GM23338 (cell line): ENCODE results near the gene RBP4. TPM values are rescaled to one million over a fixed set of nuclear protein-coding genes. Genes with fewer than 3 reads are reported as not detected.

Experiments
- ATAC-seq: fragments of 200-7000 bp; cut with Tn5 transposase; 3 replicates; pipeline ENCODE4 v1.9.1; 2020
- DNase-seq: peaks from one replicate; pipeline ENCODE4 v3.0.0-alpha.2; 2015; ENCODE audit warnings: low spot score
- H2AFZ ChIP-seq: fragments of 200-600 bp; sonication (generic); 2 replicates; pipeline ENCODE4 v1.8.0; 2016; ENCODE audit warnings: antibody characterized with exemption, mild to moderate bottlenecking, moderate library complexity
- H3F3A ChIP-seq: fragments of 200-600 bp; sonication (generic); replicated peaks from 2 replicates; pipeline ENCODE4 v1.8.0; 2017; ENCODE audit warnings: antibody characterized with exemption, mixed run types, low read depth
- H3K27ac ChIP-seq: fragments of 200-600 bp; sonication (generic); 2 replicates; pipeline ENCODE4 v1.6.1; 2016; ENCODE audit warnings: low read depth
- H3K27me3 ChIP-seq: fragments of 200-600 bp; sonication (generic); 2 replicates; pipeline ENCODE4 v1.8.0; 2016; ENCODE audit warnings: mild to moderate bottlenecking, mixed run types, moderate library complexity; ENCODE audit not compliant: insufficient read depth
- H3K36me3 ChIP-seq: fragments of 200-600 bp; sonication (generic); 2 replicates; pipeline ENCODE4 v1.8.0; 2016; ENCODE audit warnings: mild to moderate bottlenecking; ENCODE audit not compliant: insufficient read depth
- H3K4me1 ChIP-seq: fragments of 200-600 bp; sonication (generic); 2 replicates; pipeline ENCODE4 v1.8.0; 2016; ENCODE audit warnings: mild to moderate bottlenecking, moderate library complexity; ENCODE audit not compliant: insufficient read depth
- H3K4me2 ChIP-seq: fragments of 200-600 bp; sonication (generic); 2 replicates; pipeline ENCODE4 v1.7.1; 2017; ENCODE audit warnings: mixed run types
- H3K4me3 ChIP-seq: fragments of 200-600 bp; sonication (generic); 2 replicates; pipeline ENCODE4 v1.6.1; 2016; ENCODE audit warnings: mixed run types
- H3K79me2 ChIP-seq: fragments of 200-600 bp; sonication (generic); replicated peaks from 2 replicates; pipeline ENCODE4 v1.8.0; 2017; ENCODE audit warnings: mild to moderate bottlenecking; ENCODE audit not compliant: insufficient read depth
- H3K9me2 ChIP-seq: fragments of 200-600 bp; sonication (generic); 2 replicates; pipeline ENCODE4 v1.8.0; 2017; ENCODE audit not compliant: insufficient read depth
- H4K20me1 ChIP-seq: fragments of 200-600 bp; sonication (generic); replicated peaks from 2 replicates; pipeline ENCODE4 v1.8.0; 2017; ENCODE audit warnings: mild to moderate bottlenecking; ENCODE audit not compliant: insufficient read depth
- H3K27ac Mint-ChIP-seq: 2 replicates; pipeline ENCODE4 v1.8.0; 2020; ENCODE audit warnings: inconsistent platforms, mild to moderate bottlenecking, moderate library complexity, mixed read lengths
- H3K27me3 Mint-ChIP-seq: 3 replicates; pipeline ENCODE4 v1.8.0; 2022; ENCODE audit warnings: low read depth, mild to moderate bottlenecking, moderate library complexity, mixed read lengths, inconsistent platforms; ENCODE audit not compliant: insufficient read depth, poor library complexity
- H3K36me3 Mint-ChIP-seq: 3 replicates; pipeline ENCODE4 v1.8.0; 2021; ENCODE audit warnings: low read depth, mild to moderate bottlenecking, inconsistent platforms, moderate library complexity, mixed read lengths
- H3K4me1 Mint-ChIP-seq: 3 replicates; pipeline ENCODE4 v1.8.0; 2020; ENCODE audit warnings: mild to moderate bottlenecking, inconsistent platforms, mixed read lengths
- H3K4me3 Mint-ChIP-seq: 3 replicates; pipeline ENCODE4 v1.8.0; 2021; ENCODE audit warnings: moderate library complexity, mild to moderate bottlenecking, inconsistent platforms, mixed read lengths
- H3K9me3 Mint-ChIP-seq: 3 replicates; pipeline ENCODE4 v1.8.0; 2020; ENCODE audit warnings: moderate library complexity, mild to moderate bottlenecking, inconsistent platforms, mixed read lengths
- CREB1 ChIP-seq: fragments of 250-450 bp; sonication (Bioruptor Pico); IDR thresholded peaks from 2 replicates; pipeline ENCODE4 v1.5.0; 2020; ENCODE audit warnings: low read depth, mild to moderate bottlenecking, moderate library complexity
- ETS1 ChIP-seq: IDR thresholded peaks from 2 replicates; pipeline ENCODE4 v1.6.1; 2016; ENCODE audit warnings: antibody characterized with exemption
- EZH2 ChIP-seq: fragments of 200-600 bp; sonication (generic); IDR thresholded peaks from one replicate; pipeline ENCODE4 v1.8.0; 2017; ENCODE audit warnings: antibody characterized with exemption, mild to moderate bottlenecking, low read depth; ENCODE audit not compliant: unreplicated experiment
- EZH2phosphoT487 ChIP-seq: fragments of 200-600 bp; sonication (generic); IDR thresholded peaks from one replicate; pipeline ENCODE4 v1.8.1; 2018; ENCODE audit warnings: antibody characterized with exemption; ENCODE audit not compliant: unreplicated experiment
- JUNB ChIP-seq: IDR thresholded peaks from one replicate; pipeline ENCODE4 v1.6.1; 2016; ENCODE audit warnings: antibody characterized with exemption; ENCODE audit not compliant: unreplicated experiment
- NANOG ChIP-seq: IDR thresholded peaks from 2 replicates; pipeline ENCODE4 v1.6.1; 2016; ENCODE audit warnings: antibody characterized with exemption, borderline replicate concordance
- POLR2AphosphoS5 ChIP-seq: IDR thresholded peaks from 2 replicates; pipeline ENCODE4 v1.6.1; 2016; ENCODE audit warnings: antibody characterized with exemption, low read depth
- REST ChIP-seq: IDR thresholded peaks from one replicate; pipeline ENCODE4 v1.6.1; 2018; ENCODE audit warnings: antibody characterized with exemption; ENCODE audit not compliant: unreplicated experiment
- STAT1 ChIP-seq: IDR thresholded peaks from one replicate; pipeline ENCODE4 v1.6.1; 2016; ENCODE audit warnings: antibody characterized with exemption; ENCODE audit not compliant: unreplicated experiment
- ZNF114 ChIP-seq: fragments of 250-450 bp; sonication (Bioruptor Pico); IDR thresholded peaks from 2 replicates; pipeline ENCODE4 v1.5.0; 2020; ENCODE audit warnings: mild to moderate bottlenecking, moderate library complexity
- ZNF331 ChIP-seq: fragments of 250-450 bp; sonication (Bioruptor Pico); IDR thresholded peaks from 2 replicates; pipeline ENCODE4 v1.5.0; 2020; ENCODE audit warnings: low read depth, mild to moderate bottlenecking, moderate library complexity
- ZNF462 ChIP-seq: fragments of 250-450 bp; sonication (Bioruptor Pico); IDR thresholded peaks from 2 replicates; pipeline ENCODE4 v1.5.0; 2020; ENCODE audit warnings: mild to moderate bottlenecking, moderate library complexity
- polyA plus RNA-seq: library from polyadenylated mRNA; unstranded; fragments of >200 nt; fragmentation: Nextera tagmentation; extraction: Ambion mirVana; gene quantifications from 2 replicates; pipeline ENCODE4 v1.2.1, GENCODE V29; 2016
- total RNA-seq: library from RNA; depleted of rRNA; stranded (reverse); fragments of >200 nt; shearing (Covaris generic); gene quantifications from 2 replicates; pipeline ENCODE4 v1.2.3, GENCODE V29; 2014

The RBP4 gene
- total and polyA plus RNA-seq, 2 experiments from 2014 or later: 0.79 to 1.0 TPM

- no peak overlapping the region for H3K4me3 Mint-ChIP-seq
- TF ChIP-seq ZNF331 (CRISPR knock-in tag): no peak
- no peak for TF ChIP-seq POLR2AphosphoS5
- H3K27me3 Mint-ChIP-seq: peaks cover 11% of the 10 kb centered on the region
- no peaks in the 10 kb centered on the region for H3K9me2 ChIP-seq
- peaks cover 3% of the 10 kb centered on the region; the same call in 1 of the 3 replicates for H3K9me3 Mint-ChIP-seq
- H3K4me1 Mint-ChIP-seq: peaks cover 9% of the 10 kb centered on the region; the same call in 2 of the 3 replicates
- no peak overlapping the region for H3K4me2 ChIP-seq
- ATAC-seq (no peak), DNase-seq (no peak)
- H3K4me1 ChIP-seq: 0 out of 2 replicates have a peak, but pooled peaks cover 2% of the 10 kb centered on the region
- H3K36me3 ChIP-seq: no peaks in the 10 kb centered on the region
- no peaks in the 10 kb centered on the region for H4K20me1 ChIP-seq
- no peaks in the 10 kb centered on the region for H3F3A ChIP-seq
- no peaks in the 10 kb centered on the region for H3K79me2 ChIP-seq
- no peak overlapping the region for H3K27ac Mint-ChIP-seq
- no peaks in the 10 kb centered on the region for H3K36me3 Mint-ChIP-seq
- no peak overlapping the region for H3K4me3 ChIP-seq
- peaks cover 23% of the 10 kb centered on the region for H3K27me3 ChIP-seq
- H2AFZ ChIP-seq: no peak overlapping the region
- H3K27ac ChIP-seq: no peak overlapping the region
These were observed 40.5 kb downstream of the RBP4 start for GRCh38 chr10:93560541-93560940.

- H3K4me1 Mint-ChIP-seq: peaks cover 17% of the 10 kb centered on the region
- Histone ChIP-seq H3K9me2 (no peaks in the 10 kb centered on the region), H3K4me2 (no peak overlapping the region), H3K4me1 (peaks cover 8% of the 10 kb centered on the region; the same call in 1 of the 2 replicates), H2AFZ (no peak overlapping the region), H3K4me3 (no peak overlapping the region), H3F3A (no peaks in the 10 kb centered on the region), H3K36me3 (no peaks in the 10 kb centered on the region), H4K20me1 (no peaks in the 10 kb centered on the region), H3K27ac (no peak overlapping the region), H3K79me2 (no peaks in the 10 kb centered on the region), H3K27me3 (peaks cover 12% of the 10 kb centered on the region)
- no peaks in the 10 kb centered on the region for H3K36me3 Mint-ChIP-seq
- no peak overlapping the region for H3K4me3 Mint-ChIP-seq
- no peak overlapping the region for H3K27ac Mint-ChIP-seq
- DNase-seq (no peak), ATAC-seq (no peak)
- peaks cover 3% of the 10 kb centered on the region; the same call in 1 of the 3 replicates for H3K9me3 Mint-ChIP-seq
- peaks cover 3% of the 10 kb centered on the region for H3K27me3 Mint-ChIP-seq
- no peak for TF ChIP-seq ZNF462
- no peak for TF ChIP-seq EZH2phosphoT487
- no peak for TF ChIP-seq POLR2AphosphoS5
- no peak for TF ChIP-seq ETS1
- TF ChIP-seq EZH2: no peak
- TF ChIP-seq STAT1: no peak
- no peak for TF ChIP-seq CREB1 (CRISPR knock-in tag)
- no peak for TF ChIP-seq ZNF331 (CRISPR knock-in tag)
- no peak for TF ChIP-seq NANOG
- no peak for TF ChIP-seq JUNB
- TF ChIP-seq REST: no peak
- no peak for TF ChIP-seq ZNF114
These were observed 41.5 kb downstream of the RBP4 start for GRCh38 chr10:93559490-93559889.
